Testis (tissue), 3 donors: ENCODE data around the gene VSIG8. TPM values are rescaled to one million over a fixed set of nuclear protein-coding genes. Genes with fewer than 3 reads are reported as not detected.
"Not testable (repeated sequence)": the region's sequence is repeated elsewhere in the genome, so short reads cannot be mapped to it uniquely, and the experiment has no call there.

Experiments
- DNase-seq: peaks from one replicate; pipeline ENCODE4 v3.0.0-alpha.2; 2019
- H3K27ac ChIP-seq, 2 donors: fragments of 200-600 bp; sonication (generic); one replicate each; pipeline ENCODE4 v1.5.1; 2019
- H3K27me3 ChIP-seq: fragments of 200-600 bp; sonication (generic); one replicate; pipeline ENCODE4 v1.5.1; 2019
- H3K36me3 ChIP-seq: fragments of 200-600 bp; sonication (generic); one replicate; pipeline ENCODE4 v1.5.1; 2017; ENCODE audit warnings: low read depth; ENCODE audit errors: missing control alignments
- H3K4me1 ChIP-seq: fragments of 200-600 bp; sonication (generic); one replicate; pipeline ENCODE4 v1.5.1; 2019
- H3K4me3 ChIP-seq, 2 donors: fragments of 200-600 bp; sonication (generic); one replicate each; pipeline ENCODE4 v1.5.1; 2017 to 2019
- H3K9me3 ChIP-seq: fragments of 200-600 bp; sonication (generic); one replicate; pipeline ENCODE4 v1.5.1; 2017
- POLR2A ChIP-seq: fragments of 450-650 bp; IDR thresholded peaks from one replicate; pipeline ENCODE4 v1.6.1; 2017; ENCODE audit warnings: antibody characterized with exemption, mild to moderate bottlenecking, moderate library complexity
- WGBS, 2 donors: methylation state at CpG; one replicate each; pipeline ENCODE4 v1.1.5; 2018; 5-methylcytosine and 5-hydroxymethylcytosine counted together
- intact Hi-C: fragments of 100-400 bp; cut with DNase I; formaldehyde crosslinking; loops from one replicate; pipeline ENCODE4 v1.15.1; 2023; ENCODE audit warnings: low total_unique reads
- polyA plus RNA-seq: library from polyadenylated mRNA; stranded (reverse); fragments of 350-450 nt; fragmentation: Illumina TruSeq; extraction: RNeasy Lipid Tissue Mini Kit (QIAGEN cat#74804); gene quantifications from one replicate; pipeline ENCODE4 v1.2.3, GENCODE V29; 2014; ENCODE audit warnings: low read depth, low replicate concordance; ENCODE audit not compliant: insufficient read depth
- total RNA-seq, 2 donors: library from RNA; depleted of rRNA; stranded (reverse); fragments of >200 nt; gene quantifications; one replicate each; pipeline ENCODE4 v1.2.3, GENCODE V29; 2016
- TF ChIP-seq, protein P1 (sequence below), 3 experiments: fragments of 450-650 bp in 2 of 3; fragments of 200-600 bp in 1 of 3; sonication (generic) in 1 of 3; IDR thresholded peaks; one replicate each; pipeline ENCODE4 v1.5.1; 2016 to 2019; ENCODE audit warnings: antibody characterized with exemption in 3 of 3, mild to moderate bottlenecking in 2 of 3, moderate library complexity in 1 of 3

The VSIG8 gene
- total and polyA plus RNA-seq, 3 donors from 2014 or later, result 0.43 to 0.55 TPM; not detected in 1

DNA sequence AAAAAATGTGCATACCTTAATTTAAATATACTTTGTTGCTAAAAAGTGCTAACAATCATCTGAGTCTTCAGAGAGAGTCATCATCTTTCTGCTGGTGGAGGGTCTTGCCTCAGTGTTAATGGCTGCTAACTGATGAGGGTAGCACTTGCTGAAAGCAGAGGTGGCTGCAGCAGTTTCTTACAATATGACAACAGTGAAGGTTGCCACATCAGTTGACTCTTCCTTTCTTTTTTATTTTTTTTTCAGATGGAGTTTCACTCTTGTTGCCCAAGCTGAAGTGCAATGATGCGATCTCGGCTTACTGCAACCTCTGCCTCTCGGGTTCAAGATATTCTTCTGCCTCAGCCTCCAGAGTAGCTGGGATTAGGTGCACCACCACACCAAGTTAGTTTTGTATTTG lies 40.1 kb upstream of the VSIG8 start:
- WGBS, 2 donors, result 96 to 100% methylated on average over 3 of the region's 3 CpGs
- H3K27ac ChIP-seq, result no peak overlapping the region
- intact Hi-C loops, result no loop called here
- no peaks in the 10 kb centered on the region for H3K36me3 ChIP-seq
- DNase-seq, result no peak
- peaks cover 15% of the 10 kb centered on the region for H3K4me1 ChIP-seq
- H3K27me3 ChIP-seq, result no peaks in the 10 kb centered on the region
- no peak overlapping the region for H3K4me3 ChIP-seq
- TF ChIP-seq, protein P1, sequence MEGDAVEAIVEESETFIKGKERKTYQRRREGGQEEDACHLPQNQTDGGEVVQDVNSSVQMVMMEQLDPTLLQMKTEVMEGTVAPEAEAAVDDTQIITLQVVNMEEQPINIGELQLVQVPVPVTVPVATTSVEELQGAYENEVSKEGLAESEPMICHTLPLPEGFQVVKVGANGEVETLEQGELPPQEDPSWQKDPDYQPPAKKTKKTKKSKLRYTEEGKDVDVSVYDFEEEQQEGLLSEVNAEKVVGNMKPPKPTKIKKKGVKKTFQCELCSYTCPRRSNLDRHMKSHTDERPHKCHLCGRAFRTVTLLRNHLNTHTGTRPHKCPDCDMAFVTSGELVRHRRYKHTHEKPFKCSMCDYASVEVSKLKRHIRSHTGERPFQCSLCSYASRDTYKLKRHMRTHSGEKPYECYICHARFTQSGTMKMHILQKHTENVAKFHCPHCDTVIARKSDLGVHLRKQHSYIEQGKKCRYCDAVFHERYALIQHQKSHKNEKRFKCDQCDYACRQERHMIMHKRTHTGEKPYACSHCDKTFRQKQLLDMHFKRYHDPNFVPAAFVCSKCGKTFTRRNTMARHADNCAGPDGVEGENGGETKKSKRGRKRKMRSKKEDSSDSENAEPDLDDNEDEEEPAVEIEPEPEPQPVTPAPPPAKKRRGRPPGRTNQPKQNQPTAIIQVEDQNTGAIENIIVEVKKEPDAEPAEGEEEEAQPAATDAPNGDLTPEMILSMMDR (IDR thresholded peaks at IDR 0.05), result no peak
- no peak for TF ChIP-seq POLR2A
- H3K9me3 ChIP-seq, result no peaks in the 10 kb centered on the region

DNA sequence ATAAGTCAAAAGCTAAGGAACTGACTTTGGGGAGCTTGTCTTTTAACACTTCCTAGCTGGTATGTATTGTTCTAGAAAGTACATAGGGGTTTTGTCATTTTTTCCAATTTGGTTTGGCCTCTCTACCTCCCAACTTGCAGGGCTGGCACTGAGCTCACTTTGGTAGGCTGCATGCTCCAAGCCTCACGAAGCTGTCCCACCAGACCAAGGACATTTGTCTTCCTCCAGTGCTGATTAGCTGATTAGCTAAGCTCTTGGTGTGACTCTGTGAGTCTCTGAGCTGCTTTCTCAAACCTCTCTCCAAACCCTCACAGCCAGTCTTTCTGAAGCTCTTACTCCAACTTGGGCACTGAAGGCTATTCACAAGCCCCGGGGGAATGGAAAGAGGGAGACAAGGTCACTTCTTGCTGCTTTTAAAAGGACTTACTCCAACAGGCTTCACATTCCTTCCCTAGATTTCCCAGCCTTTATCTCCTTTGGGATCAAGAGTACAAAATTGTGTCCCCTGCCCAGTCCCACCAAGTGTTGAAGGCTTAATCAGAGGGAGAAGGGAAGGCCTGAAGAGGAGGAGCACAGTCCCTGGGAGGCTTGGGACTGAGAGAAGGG lies 38.4 kb upstream of the VSIG8 start:
- Histone ChIP-seq H3K36me3 (no peaks in the 10 kb centered on the region), H3K9me3 (no peaks in the 10 kb centered on the region), H3K4me3 (no peak overlapping the region), H3K27ac (peak overlapping the region in 1 of 2 donors; percentile 20), H3K27me3 (no peaks in the 10 kb centered on the region), H3K4me1 (peaks cover 15% of the 10 kb centered on the region)
- no peak for DNase-seq
- intact Hi-C loops, result no loop called here
- no peak for TF ChIP-seq POLR2A
- TF ChIP-seq, protein P1 (IDR thresholded peaks at IDR 0.05), result no peak
- WGBS, 2 donors, result 42 to 47% methylated on average over 2 of the region's 2 CpGs

DNA sequence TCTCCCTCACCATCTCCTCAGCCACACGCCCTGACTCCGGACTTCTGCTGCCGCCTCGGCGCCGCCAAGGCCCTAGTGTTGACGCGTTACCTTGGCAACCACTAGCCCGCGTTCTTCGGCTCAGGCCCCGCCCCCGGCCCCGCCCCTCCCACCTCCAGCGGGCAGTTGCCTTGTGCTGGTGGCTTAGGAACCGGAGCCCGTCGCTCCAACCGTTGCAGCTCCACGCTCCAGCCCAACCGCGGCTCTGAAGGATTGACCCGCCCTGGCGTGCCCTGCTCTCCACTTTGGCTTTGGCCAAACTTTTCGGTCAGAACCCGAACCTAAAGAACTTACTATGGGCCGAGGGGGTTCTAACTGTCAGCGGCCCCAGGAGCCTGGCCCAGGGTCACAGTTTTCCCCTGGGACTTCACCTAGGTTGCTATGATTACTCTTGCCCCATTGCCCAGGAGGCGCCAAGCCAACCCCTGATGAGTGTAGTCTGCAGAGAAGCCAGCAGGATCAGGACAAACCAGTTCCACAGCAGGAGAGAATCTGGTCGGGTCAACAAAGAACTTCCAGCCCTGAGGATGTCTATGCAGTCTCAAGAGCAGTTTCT lies 37.7 kb upstream of the VSIG8 start, which contains the start of gene CFAP45:
CFAP45 (minus strand) TSS at position 80 of the 595 bp plus-strand sequence; CDS start at position 13, 67 bp downstream.
- intact Hi-C loops, result no loop called here
- H3K36me3 ChIP-seq, result no peaks in the 10 kb centered on the region
- DNase-seq, result peak; percentile 81
- TF ChIP-seq, protein P1 (IDR thresholded peaks at IDR 0.05), result no peak
- no peak for TF ChIP-seq POLR2A
- H3K27me3 ChIP-seq, result no peaks in the 10 kb centered on the region
- peak within 1 kb of the TSS; percentile 24 to 38 for H3K4me3 ChIP-seq
- H3K27ac ChIP-seq, result peak within 1 kb of the TSS in 1 of 2 donors; percentile 20
- H3K9me3 ChIP-seq, result no peaks in the 10 kb centered on the region
- peaks cover 15% of the 10 kb centered on the region for H3K4me1 ChIP-seq
- 23 to 27% methylated on average over 16 to 30 of the region's 30 CpGs for WGBS, 2 donors

DNA sequence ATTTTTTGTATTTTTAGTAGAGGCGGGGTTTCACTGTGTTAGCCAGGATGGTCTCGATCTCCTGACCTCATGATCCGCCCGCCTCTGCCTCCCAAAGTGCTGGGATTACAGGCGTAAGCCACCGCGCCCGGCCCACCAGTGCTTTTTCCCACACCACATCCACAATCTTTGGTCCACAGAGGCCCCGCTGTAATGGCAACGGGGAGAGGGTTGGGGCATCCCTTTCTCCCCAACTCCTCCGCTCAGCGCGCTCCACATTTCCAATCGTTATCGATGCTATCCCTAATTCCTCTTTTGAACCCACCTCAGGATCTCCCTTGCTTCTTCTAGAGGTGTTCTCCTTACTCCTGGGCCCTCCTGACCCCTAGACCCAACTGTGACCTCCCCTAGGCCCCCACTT lies 37.2 kb upstream of the VSIG8 start:
- H3K9me3 ChIP-seq, intact Hi-C loops, H3K27ac ChIP-seq, DNase-seq, H3K27me3 ChIP-seq, H3K36me3 ChIP-seq: not testable (repeated sequence)
- 57 to 60% methylated on average over 11 to 15 of the region's 15 CpGs for WGBS, 2 donors
- H3K4me3 ChIP-seq, result peak overlapping the region; percentile 24 to 38
- peaks cover 15% of the 10 kb centered on the region for H3K4me1 ChIP-seq

DNA sequence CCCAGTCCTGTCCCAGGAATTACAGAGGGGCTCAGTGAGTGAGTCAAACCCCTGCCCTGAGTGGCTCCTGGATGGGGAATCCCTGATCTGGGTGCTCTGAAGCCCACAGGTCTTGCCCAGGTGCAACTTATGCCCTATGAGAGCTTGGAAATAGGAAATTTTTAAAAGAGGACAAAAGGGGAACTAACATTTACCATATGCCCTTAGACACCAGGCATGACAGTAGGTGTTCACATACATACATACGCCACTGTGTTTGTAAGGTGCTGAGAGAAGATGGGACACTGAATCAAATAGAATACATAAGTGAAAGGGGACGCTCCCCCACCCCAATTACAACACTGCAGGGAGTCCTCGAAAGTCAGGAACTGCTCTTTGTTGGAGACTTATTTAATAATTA lies 36.1 kb upstream of the VSIG8 start:
- DNase-seq, result no peak
- no peak overlapping the region for H3K4me3 ChIP-seq
- H3K9me3 ChIP-seq, result no peaks in the 10 kb centered on the region
- 87 to 90% methylated on average over 3 of the region's 3 CpGs for WGBS, 2 donors
- TF ChIP-seq, protein P1 (IDR thresholded peaks at IDR 0.05), result no peak
- no peak for TF ChIP-seq POLR2A
- no peaks in the 10 kb centered on the region for H3K27me3 ChIP-seq
- no peak overlapping the region for H3K27ac ChIP-seq
- H3K36me3 ChIP-seq, result no peaks in the 10 kb centered on the region
- intact Hi-C loops, result no loop called here
- H3K4me1 ChIP-seq, result peaks cover 15% of the 10 kb centered on the region
